Activated naive CD4-positive, alpha-beta T cell (primary cell): ENCODE measurements around the gene PARP2.
"Not testable (repeated sequence)": the region's sequence is repeated elsewhere in the genome, so short reads cannot be mapped to it uniquely, and the experiment has no call there.

Experiments used
- DNase-seq, 4 experiments: peaks; one replicate each; lab custom pipeline; 2025; lab: John Stamatoyannopoulos, UW

Gene PARP2

GRCh38 chr14:20347747-20348146, 4.3 kb downstream of the PARP2 start:
- no peak for DNase-seq

- no peak for DNase-seq
Measured at GRCh38 chr14:20350282-20350681, 6.8 kb downstream of the PARP2 start.

- no peak for DNase-seq
Measured at GRCh38 chr14:20350860-20351259, 7.4 kb downstream of the PARP2 start.

GRCh38 chr14:20356422-20356821, 13.0 kb downstream of the PARP2 start:
- no peak for DNase-seq

DNA sequence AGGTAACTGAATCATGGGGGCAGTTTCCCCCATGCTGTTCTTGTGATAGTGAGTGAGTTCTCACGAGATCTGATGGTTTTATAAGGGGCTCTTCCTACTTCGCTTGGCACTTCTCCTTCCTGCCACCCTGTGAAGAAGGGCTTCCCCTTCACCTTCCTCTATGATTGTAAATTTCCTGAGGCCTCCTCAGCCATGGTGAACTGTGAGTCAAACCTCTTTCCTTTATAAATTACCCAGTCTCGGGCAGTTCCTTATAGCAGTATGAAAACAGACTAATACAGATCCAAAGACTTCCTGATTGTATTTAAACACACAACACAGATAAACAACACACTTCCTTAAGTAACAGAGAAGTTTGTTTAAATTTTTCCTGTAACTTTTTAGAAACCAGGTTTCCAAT, 15.0 kb downstream of the PARP2 start:
- DNase-seq, result not testable (repeated sequence)

DNA sequence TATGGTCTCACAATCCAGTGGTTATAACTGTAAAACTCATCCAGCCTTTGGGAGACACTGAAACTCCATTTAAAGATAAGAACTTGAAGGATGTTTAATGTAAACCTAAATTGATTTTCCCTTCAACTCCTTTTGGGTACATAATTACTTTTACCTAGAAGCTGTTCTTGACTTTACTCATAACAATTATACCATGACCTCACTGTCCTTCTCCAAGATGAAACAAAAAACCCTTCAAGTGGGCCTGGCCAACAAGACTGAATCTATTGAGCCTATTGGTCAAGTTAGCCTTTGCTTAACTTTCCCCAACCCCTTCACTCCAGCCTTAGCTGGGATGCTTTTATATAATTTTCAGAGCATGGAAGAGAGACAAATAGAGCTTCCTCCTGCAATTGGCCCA, 22.5 kb downstream of the PARP2 start:
- DNase-seq, result no peak

DNA sequence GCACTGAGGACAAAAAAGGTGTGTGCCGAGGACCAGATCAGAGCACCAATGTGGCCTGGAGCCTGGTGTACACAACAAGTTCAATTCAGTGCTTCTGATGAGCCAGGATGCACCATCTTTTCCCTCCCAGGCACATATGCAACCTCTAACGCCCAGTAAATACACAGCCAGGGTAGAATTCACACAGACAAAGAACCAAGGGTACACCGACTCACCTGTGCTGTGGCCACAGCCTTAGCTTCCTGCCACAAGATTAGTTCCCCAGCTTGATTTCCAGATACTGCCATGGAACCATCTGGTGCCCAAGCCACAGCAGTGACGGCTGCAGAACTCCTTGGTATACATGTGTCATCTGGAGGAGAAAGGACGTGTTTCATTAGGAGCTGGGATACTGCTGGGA, 29.4 kb downstream of the PARP2 start:
- no peak for DNase-seq

DNA sequence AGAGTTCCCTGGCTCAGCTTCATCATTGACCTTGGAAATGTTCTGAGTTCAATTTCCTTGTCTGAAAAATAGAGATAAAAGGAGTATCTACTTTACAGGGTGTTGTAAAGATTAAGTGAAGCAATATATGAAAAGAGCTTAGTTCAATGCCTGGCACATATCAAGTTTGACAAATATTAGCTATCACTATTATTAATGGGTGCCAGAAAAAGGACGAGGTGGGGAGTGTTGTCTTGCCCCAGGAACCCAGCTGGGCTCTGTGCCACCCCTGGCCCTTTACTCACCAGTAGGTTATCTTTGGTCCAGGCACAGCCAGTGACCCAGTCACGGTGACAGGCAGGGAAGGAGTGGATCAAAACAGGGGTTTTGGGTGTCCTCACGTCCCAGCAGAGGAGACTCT, 32.0 kb downstream of the PARP2 start:
- no peak for DNase-seq

GRCh38 chr14:20376071-20376588, 32.7 kb downstream of the PARP2 start:
- DNase-seq, result no peak

GRCh38 chr14:20377171-20377570, 33.7 kb downstream of the PARP2 start:
- no peak for DNase-seq

DNA sequence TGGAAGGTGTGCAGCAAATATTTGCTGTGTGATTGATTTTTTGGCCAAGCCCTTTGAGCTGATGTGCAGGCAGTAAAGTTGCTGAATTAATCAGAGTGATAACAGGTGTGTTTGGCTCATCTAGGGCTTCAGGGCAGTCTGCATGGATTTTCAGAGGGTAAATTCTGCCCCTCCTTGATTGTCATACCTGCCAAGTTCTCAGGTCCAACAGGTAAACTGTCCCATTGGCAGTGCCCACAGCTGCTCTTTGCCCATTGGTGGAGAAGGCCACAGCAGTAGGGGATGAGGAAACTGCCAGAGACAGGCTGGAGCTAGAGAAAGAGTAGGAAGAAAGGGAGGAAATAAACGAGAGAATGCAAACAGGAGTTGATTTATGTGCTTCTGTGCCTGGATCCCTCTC, 36.3 kb downstream of the PARP2 start:
- no peak for DNase-seq

GRCh38 chr14:20380681-20381080, 37.2 kb downstream of the PARP2 start:
- no peak for DNase-seq

- no peak for DNase-seq
Measured at GRCh38 chr14:20381341-20381740, 37.9 kb downstream of the PARP2 start.

DNA sequence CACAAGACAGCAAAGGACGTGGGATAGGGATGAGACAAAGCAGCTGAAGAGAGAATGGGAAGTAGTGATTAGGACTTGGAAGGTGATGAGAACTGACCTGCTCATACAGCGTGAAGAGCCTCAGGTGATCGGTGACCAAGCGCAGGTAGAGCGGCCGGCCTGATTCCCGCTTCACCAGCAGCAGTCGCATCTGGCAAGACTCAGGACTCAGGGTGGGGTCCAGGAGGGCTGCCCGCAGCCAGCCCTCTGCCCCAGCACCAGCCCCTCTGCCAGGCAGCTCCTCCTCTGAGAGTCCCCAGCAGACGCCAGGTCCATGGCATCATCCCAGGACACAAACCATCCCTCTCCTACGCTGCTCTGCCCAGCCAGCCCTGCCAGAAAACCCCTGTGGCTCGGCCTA, 39.1 kb downstream of the PARP2 start:
- no peak for DNase-seq

- DNase-seq, result no peak
Measured at GRCh38 chr14:20383032-20383431, 39.6 kb downstream of the PARP2 start.

GRCh38 chr14:20383636-20384035, 40.2 kb downstream of the PARP2 start:
- DNase-seq, result no peak

GRCh38 chr14:20384321-20384720, 40.9 kb downstream of the PARP2 start:
- no peak for DNase-seq

GRCh38 chr14:20384886-20385285, 41.5 kb downstream of the PARP2 start:
- DNase-seq, result no peak

DNA sequence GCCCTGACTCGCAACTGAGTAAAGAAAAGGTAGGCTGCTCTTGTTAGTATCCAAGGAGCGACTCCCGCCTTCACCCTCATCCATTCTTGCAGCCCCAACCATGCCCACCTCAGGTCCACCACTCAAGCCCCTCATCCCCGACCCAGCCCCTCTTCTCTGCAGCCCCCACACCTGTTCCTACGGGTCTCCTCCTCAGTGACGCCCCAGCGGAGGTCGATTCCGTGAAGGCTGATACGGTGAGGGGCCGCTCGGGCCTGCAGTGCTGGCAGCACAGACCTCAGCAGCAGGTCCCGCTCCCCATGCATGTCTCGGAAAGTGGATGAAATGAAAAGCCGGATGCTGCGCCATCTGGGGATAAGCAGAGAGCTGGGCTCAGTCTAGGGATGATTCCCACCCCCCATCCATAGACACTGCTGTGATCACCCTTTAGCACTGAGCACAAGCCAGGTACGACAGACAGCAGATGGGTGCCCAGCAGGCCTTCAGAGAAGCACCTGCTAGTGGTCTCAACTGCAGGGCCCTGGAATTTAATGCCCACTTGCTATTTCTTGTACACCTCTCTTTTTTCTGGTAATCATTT, 42.9 kb downstream of the PARP2 start:
- no peak for DNase-seq

DNA sequence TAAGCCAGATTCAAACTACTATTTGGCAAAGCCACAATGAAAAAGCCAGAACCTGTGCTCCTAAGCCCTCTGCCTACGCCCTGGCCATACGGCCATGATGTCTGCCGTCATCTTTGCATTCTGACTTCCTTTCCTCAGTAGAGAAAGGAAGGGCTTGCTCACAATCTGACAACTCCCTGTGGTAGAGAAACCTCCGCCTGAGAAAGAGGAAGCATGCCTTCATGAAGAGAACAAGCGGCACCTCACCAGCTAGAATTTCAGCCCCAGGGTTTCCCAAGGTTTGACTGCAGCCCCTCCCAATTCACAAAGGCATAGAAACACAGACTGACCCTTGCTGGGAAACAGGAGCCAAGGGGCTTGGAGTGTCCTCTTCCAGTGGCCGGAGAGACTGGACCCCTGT, 44.1 kb downstream of the PARP2 start:
- no peak for DNase-seq

DNA sequence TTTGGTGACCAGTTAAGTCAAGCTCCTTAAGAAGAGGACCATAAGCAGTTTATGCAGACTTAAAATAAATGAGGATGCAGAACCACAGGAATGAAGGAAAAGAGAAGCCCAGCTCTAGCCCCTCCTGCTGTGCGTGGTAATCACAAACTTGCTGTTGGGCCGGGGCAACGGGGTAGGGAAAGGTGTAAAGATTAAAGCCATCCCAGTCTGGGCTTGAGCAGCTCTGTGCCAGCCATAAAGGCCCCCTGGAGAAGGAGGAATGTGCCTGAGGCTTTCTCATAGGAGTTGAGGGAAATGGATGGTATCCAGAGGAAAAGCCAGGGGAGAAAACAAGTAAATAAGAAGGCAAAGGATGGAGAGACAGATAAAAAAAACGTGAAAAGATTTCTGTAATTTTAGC, 44.7 kb downstream of the PARP2 start:
- DNase-seq, result no peak

- DNase-seq, result no peak
Measured at GRCh38 chr14:20391505-20391904, 48.1 kb downstream of the PARP2 start.

DNA sequence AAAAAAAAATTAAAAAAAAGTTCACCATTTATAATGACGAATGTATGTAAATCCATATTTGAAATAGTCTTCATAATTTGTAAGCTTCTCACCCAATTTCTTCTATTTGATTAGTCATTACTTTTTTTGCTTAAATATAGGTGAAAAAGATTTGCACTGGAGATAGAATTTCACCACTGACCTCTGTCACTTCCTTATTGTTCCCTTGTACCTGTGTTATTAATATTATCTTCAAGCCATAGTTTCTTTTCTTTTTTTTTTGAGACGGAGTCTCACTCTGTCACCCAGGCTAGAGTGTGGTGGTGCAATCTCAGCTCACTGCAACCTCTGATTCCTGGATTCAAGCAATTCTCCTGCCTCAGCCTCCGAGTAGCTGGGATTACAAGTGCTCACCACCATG, 54.1 kb downstream of the PARP2 start:
- no peak for DNase-seq

DNA sequence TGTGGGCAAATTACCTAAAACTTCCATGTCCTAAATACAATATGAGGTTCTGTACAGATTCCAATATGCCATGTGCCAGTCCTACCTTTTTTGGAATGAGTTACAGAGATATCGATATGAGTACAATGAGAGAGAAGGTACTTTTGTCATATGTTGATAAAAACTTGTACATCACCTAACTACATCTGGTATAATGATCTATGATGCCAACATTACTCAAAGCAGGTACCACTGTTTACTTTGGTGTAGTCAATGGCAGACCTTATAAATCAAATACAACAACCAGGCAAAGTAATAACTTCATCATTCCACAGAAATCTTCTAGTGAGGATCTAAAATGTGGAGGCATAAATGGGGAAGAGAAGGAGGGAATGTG, 57.1 kb downstream of the PARP2 start:
- DNase-seq, result no peak
